GM12878 (cell line): ENCODE measurements around the gene SUV39H1. TPM values are rescaled to one million over a fixed set of nuclear protein-coding genes. Genes with fewer than 3 reads are reported as not detected.

Source experiments
- ATAC-seq: fragments of 200-7000 bp; cut with Tn5 transposase; 3 replicates; pipeline ENCODE4 v1.9.1; 2020; ENCODE audit warnings: mild to moderate bottlenecking, moderate library complexity
- BruUV-seq: library from RNA; stranded (reverse); fragments of 400-500 nt; replicated peaks from 2 replicates; lab custom pipeline; 2021; lab: Mats Ljungman, UMichigan
- CTCF ChIA-PET: fragments of 300-600 bp; sonication (Branson Sonifier 250); formaldehyde crosslinking; extraction: SDS; loops from one replicate; lab custom pipeline; 2021; ENCODE audit warnings: inconsistent platforms; lab: Yijun Ruan, JAX
- POLR2A ChIA-PET: fragments of 350-600 bp; formaldehyde crosslinking; extraction: SDS; loops from one replicate; lab custom pipeline; 2021; ENCODE audit warnings: inconsistent platforms; lab: Charles Lee
- RAD21 ChIA-PET: fragments of 300-600 bp; sonication (Branson Sonifier 250); formaldehyde crosslinking; loops from one replicate; lab custom pipeline; 2023; ENCODE audit warnings: antibody characterized with exemption; ENCODE audit not compliant: unreplicated experiment; lab: Charles Lee
- SMC1A ChIA-PET: fragments of 300-600 bp; sonication (Branson Sonifier 250); formaldehyde crosslinking; loops from one replicate; lab custom pipeline; 2023; ENCODE audit not compliant: unreplicated experiment, uncharacterized antibody; lab: Charles Lee
- DNase-seq: peaks from one replicate; pipeline ENCODE4 v3.0.0-alpha.2; 2011; ENCODE audit warnings: low read depth, low spot score
- FAIRE-seq: peaks from 3 replicates; lab custom pipeline; 2011; peaks lifted over from hg19 to GRCh38; lab: Jason Lieb, UNC
- H2AFZ ChIP-seq: 2 replicates; pipeline ENCODE4 v1.6.0; 2011; ENCODE audit warnings: low read depth, low read length, control low read depth; ENCODE audit not compliant: control insufficient read depth
- H3K27ac ChIP-seq: 2 replicates; pipeline ENCODE4 v1.5.1; 2011; ENCODE audit warnings: control low read depth; ENCODE audit not compliant: control insufficient read depth, insufficient read depth
- H3K27me3 ChIP-seq, 2 experiments: replicated peaks in 1 of 2; 2 replicates each; pipeline versions ENCODE4 v1.6.0 to v1.6.1; 2011; ENCODE audit warnings: low read length in 1 of 2; ENCODE audit not compliant: control insufficient read depth in 2 of 2, insufficient read depth in 2 of 2
- H3K36me3 ChIP-seq, 2 experiments: 2 replicates each; pipeline ENCODE4 v1.5.1; 2011; ENCODE audit warnings: low read length in 1 of 2; ENCODE audit not compliant: control insufficient read depth in 2 of 2, insufficient read depth in 2 of 2
- H3K4me1 ChIP-seq: 2 replicates; pipeline ENCODE4 v1.6.1; 2011; ENCODE audit warnings: mild to moderate bottlenecking, low read length, moderate library complexity, mixed read lengths; ENCODE audit not compliant: control insufficient read depth, insufficient read depth
- H3K4me2 ChIP-seq: 2 replicates; pipeline ENCODE4 v1.6.0; 2011; ENCODE audit warnings: control low read depth; ENCODE audit not compliant: control insufficient read depth, insufficient read depth
- H3K4me3 ChIP-seq: fragments of 200-600 bp; sonication (generic); 2 replicates; pipeline ENCODE4 v1.5.1; 2016
- H3K79me2 ChIP-seq: 2 replicates; pipeline ENCODE4 v1.6.0; 2011; ENCODE audit warnings: low read length; ENCODE audit not compliant: control insufficient read depth, insufficient read depth
- H3K9ac ChIP-seq: 2 replicates; pipeline ENCODE4 v1.8.0; 2011; ENCODE audit warnings: low read length, control low read depth, mixed read lengths; ENCODE audit not compliant: control insufficient read depth, insufficient read depth
- H3K9me3 ChIP-seq: replicated peaks from 3 replicates; pipeline ENCODE4 v1.5.1; 2011; ENCODE audit warnings: mild to moderate bottlenecking, low read length; ENCODE audit not compliant: control insufficient read depth, insufficient read depth
- H4K20me1 ChIP-seq: 2 replicates; pipeline ENCODE4 v1.6.0; 2011; ENCODE audit not compliant: control insufficient read depth, insufficient read depth
- BRCA1 ChIP-seq: IDR thresholded peaks from 2 replicates; pipeline ENCODE4 v1.6.1; 2011; ENCODE audit warnings: low read depth, low read length, improper control_type of control experiment
- FOS ChIP-seq: IDR thresholded peaks from 3 replicates; pipeline ENCODE4 v1.6.1; 2011; ENCODE audit warnings: borderline replicate concordance; ENCODE audit not compliant: insufficient read length; ENCODE audit errors: extremely low read depth
- MYB ChIP-seq: fragments of 150-350 bp; IDR thresholded peaks from 2 replicates; pipeline ENCODE4 v1.6.1; 2014; ENCODE audit warnings: mild to moderate bottlenecking, low read depth, low read length, borderline replicate concordance
- POLR2A ChIP-seq: IDR thresholded peaks from 2 replicates; pipeline ENCODE4 v1.6.1; 2011; ENCODE audit warnings: low read depth, mild to moderate bottlenecking, low read length
- POLR2AphosphoS5 ChIP-seq: IDR thresholded peaks from 2 replicates; pipeline ENCODE4 v1.6.1; 2011; ENCODE audit warnings: mild to moderate bottlenecking, low read length, inconsistent platforms
- STAT1 ChIP-seq: fragments of 450-650 bp; conservative IDR thresholded peaks from 2 replicates; pipeline ENCODE4 v1.6.1; 2014; ENCODE audit warnings: antibody characterized with exemption, mild to moderate bottlenecking
- WGBS: methylation state at CpG from one replicate; pipeline ENCODE4 v1.1.6; 2016; ENCODE audit warnings: low lambda C conversion rate; ENCODE audit not compliant: insufficient replicate concordance, insufficient coverage; ENCODE audit errors: missing lambda C conversion rate; 5-methylcytosine and 5-hydroxymethylcytosine counted together
- in situ Hi-C: fragments of 300-500 bp; cut with MboI; formaldehyde crosslinking; loops from 9 replicates; pipeline ENCODE4 v1.14.3; 2018; ENCODE audit warnings: mixed read lengths
- intact Hi-C: fragments of 100-400 bp; cut with micrococcal nuclease; formaldehyde crosslinking; loops from one replicate; pipeline ENCODE4 v1.14.2; 2022; ENCODE audit not compliant: unreplicated experiment
- polyA plus RNA-seq, 11 experiments: library from polyadenylated mRNA; depleted of rRNA in 4 of 11; unstranded in 6 of 11; stranded (reverse) in 5 of 11; fragments of >200 nt; fragmentation: Nextera tagmentation in 4 of 11; fragmentation: Illumina TruSeq in 1 of 11; extraction: Ambion mirVana in 4 of 11; extraction: Trizol in 1 of 11; gene quantifications; 1 replicate in 1 of 11; 2 replicates in 10 of 11; pipeline versions ENCODE4 v1.2.1 to v1.2.3, GENCODE V29; 2011 to 2016; ENCODE audit warnings: inconsistent platforms in 2 of 11, missing spikeins in 2 of 11, low read depth in 1 of 11
- total RNA-seq, 4 experiments: library from RNA; depleted of rRNA in 3 of 4; stranded (reverse); fragments of >200 nt in 3 of 4; fragmentation: Illumina TruSeq in 1 of 4; extraction: Trizol in 1 of 4; gene quantifications; 2 replicates each; pipeline versions ENCODE4 v1.2.1 to v1.2.3, GENCODE V29; 2013 to 2021
- TF ChIP-seq, protein P1 (sequence below): fragments of 450-650 bp; IDR thresholded peaks from 2 replicates; pipeline ENCODE4 v1.6.1; 2017; ENCODE audit warnings: mild to moderate bottlenecking

Gene SUV39H1
- total and polyA plus RNA-seq, 10 of the 15 experiments (the other 5 are each of a cell fraction or from before 2014, with no cell fraction given) = 4.9 to 33.2 (median 17.1) TPM

DNA sequence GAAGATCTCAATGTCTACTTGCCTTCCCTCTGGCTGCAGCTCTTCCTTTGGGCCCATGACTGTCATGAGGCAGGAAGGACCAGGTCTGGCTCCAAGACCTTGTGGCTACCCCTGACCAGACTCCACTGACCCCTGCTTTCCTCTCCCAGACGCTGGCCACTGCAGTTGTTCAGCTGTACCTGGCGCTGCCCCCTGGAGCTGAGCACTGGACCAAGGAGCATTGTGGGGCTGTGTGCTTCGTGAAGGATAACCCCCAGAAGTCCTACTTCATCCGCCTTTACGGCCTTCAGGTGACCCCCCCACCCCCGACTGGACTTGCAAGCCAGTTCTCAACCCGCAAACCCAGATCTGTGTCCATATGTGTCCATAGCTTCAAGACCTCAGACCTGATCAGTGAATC lies 12.4 kb upstream of the SUV39H1 start:
- intact Hi-C loops = no loop called here
- Histone ChIP-seq H3K9me3 (no peaks in the 10 kb centered on the region), H3K36me3 (no peaks in the 10 kb centered on the region; a peak in 1 of 4 replicates), H3K79me2 (peaks cover 26% of the 10 kb centered on the region), H3K4me2 (peak overlapping the region; percentile 52), H3K4me3 (peak overlapping the region; percentile 79), H3K9ac (peak overlapping the region; percentile 71), H3K27ac (peak overlapping the region; percentile 92), H2AFZ (peak overlapping the region; percentile 15; the same call in 1 of the 2 replicates), H3K4me1 (0 out of 2 replicates have a peak, but pooled peaks cover 2% of the 10 kb centered on the region), H3K27me3 (no peaks in the 10 kb centered on the region), H4K20me1 (no peaks in the 10 kb centered on the region)
- no peak for TF ChIP-seq STAT1
- TF ChIP-seq POLR2AphosphoS5 = no peak
- TF ChIP-seq POLR2A = no peak
- no peak for TF ChIP-seq BRCA1
- TF ChIP-seq, protein P1, sequence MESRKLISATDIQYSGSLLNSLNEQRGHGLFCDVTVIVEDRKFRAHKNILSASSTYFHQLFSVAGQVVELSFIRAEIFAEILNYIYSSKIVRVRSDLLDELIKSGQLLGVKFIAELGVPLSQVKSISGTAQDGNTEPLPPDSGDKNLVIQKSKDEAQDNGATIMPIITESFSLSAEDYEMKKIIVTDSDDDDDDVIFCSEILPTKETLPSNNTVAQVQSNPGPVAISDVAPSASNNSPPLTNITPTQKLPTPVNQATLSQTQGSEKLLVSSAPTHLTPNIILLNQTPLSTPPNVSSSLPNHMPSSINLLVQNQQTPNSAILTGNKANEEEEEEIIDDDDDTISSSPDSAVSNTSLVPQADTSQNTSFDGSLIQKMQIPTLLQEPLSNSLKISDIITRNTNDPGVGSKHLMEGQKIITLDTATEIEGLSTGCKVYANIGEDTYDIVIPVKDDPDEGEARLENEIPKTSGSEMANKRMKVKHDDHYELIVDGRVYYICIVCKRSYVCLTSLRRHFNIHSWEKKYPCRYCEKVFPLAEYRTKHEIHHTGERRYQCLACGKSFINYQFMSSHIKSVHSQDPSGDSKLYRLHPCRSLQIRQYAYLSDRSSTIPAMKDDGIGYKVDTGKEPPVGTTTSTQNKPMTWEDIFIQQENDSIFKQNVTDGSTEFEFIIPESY = no peak
- TF ChIP-seq FOS = no peak
- TF ChIP-seq MYB = no peak
- no TSS peak for BruUV-seq
- FAIRE-seq (no peak), ATAC-seq (peak; percentile 34), DNase-seq (no peak)
- ChIA-PET SMC1A (interaction anchor here (1.1 to 1.5 kb wide), 5 partner anchors 8 to 121 kb away, joined by 3 read pairs; partner anchors contain the start of gene SUV39H1), RAD21 (interaction anchor here (1.2 to 1.3 kb wide), 4 partner anchors 12 to 274 kb away, joined by 3 to 4 read pairs (median 3); partner anchors contain the start of gene SUV39H1), CTCF (interaction anchor here (1.4 to 2.0 kb wide), 2 partner anchors 36 to 50 kb away, joined by 3 to 5 read pairs; no protein-coding TSS in a partner anchor), POLR2A (interaction anchor here (0.6 to 1.5 kb wide), 6 partner anchors 8 to 1201 kb away, joined by 3 to 6 read pairs (median 4); partner anchors contain the start of gene HDAC6)
- 4% methylated on average over 7 of the region's 7 CpGs for WGBS
- in situ Hi-C loops = no loop called here
